HepG2 (cell line): Measurements from ENCODE around the gene PTH1R. TPM values are rescaled to one million over a fixed set of nuclear protein-coding genes. Genes with fewer than 3 reads are reported as not detected.

Experiments used
- ASH2L ChIP-seq: fragments of 300-600, 200-600 bp; sonication (generic); IDR thresholded peaks from 2 replicates; pipeline ENCODE4 v1.7.0; 2017; ENCODE audit warnings: low read depth, mild to moderate bottlenecking, moderate library complexity, mixed read lengths, low read length; ENCODE audit not compliant: insufficient read length
- CHD4 ChIP-seq: fragments of 200-600 bp; sonication (generic); IDR thresholded peaks from 2 replicates; pipeline ENCODE4 v1.7.0; 2017; ENCODE audit warnings: mild to moderate bottlenecking, low read length, borderline replicate concordance
- CREM ChIP-seq, 2 experiments: sonication (generic) in 1 of 2; formaldehyde crosslinking in 1 of 2; IDR thresholded peaks; 2 replicates each; pipeline versions ENCODE4 v1.4.0 to v1.6.1; 2016 to 2020; ENCODE audit warnings: antibody characterized with exemption in 1 of 2, mild to moderate bottlenecking in 1 of 2, missing genetic modification reagents in 1 of 2
- ESRRA ChIP-seq: sonication (generic); formaldehyde crosslinking; IDR thresholded peaks from 2 replicates; pipeline ENCODE4 v1.5.1; 2020; ENCODE audit warnings: mild to moderate bottlenecking, low read depth, missing genetic modification reagents
- FOXP1 ChIP-seq, 2 experiments: fragments of 450-650 bp in 1 of 2; IDR thresholded peaks; 2 replicates each; pipeline ENCODE4 v1.6.1; 2017 to 2018; ENCODE audit warnings: antibody characterized with exemption in 1 of 2
- GABPA ChIP-seq, 2 experiments: IDR thresholded peaks; 2 replicates each; pipeline ENCODE4 v1.6.1; 2011 to 2016; ENCODE audit warnings: low read depth in 2 of 2, low read length in 1 of 2, missing biosample characterization in 1 of 2, missing genetic modification characterization in 1 of 2
- HIVEP1 ChIP-seq: sonication (generic); formaldehyde crosslinking; IDR thresholded peaks from 2 replicates; pipeline ENCODE4 v1.4.0; 2020; ENCODE audit warnings: mild to moderate bottlenecking, missing genetic modification reagents
- NFKB2 ChIP-seq: sonication (generic); formaldehyde crosslinking; IDR thresholded peaks from 2 replicates; pipeline ENCODE4 v1.4.0; 2020; ENCODE audit warnings: missing genetic modification reagents, borderline replicate concordance
- NR2F2 ChIP-seq: IDR thresholded peaks from 2 replicates; pipeline ENCODE4 v1.6.1; 2012; ENCODE audit warnings: low read depth, inconsistent platforms, borderline replicate concordance
- PAF1 ChIP-seq: IDR thresholded peaks from 2 replicates; pipeline ENCODE4 v1.6.1; 2016; ENCODE audit warnings: missing genetic modification reagents, missing compliant biosample characterization
- POLR2AphosphoS2 ChIP-seq: IDR thresholded peaks from 2 replicates; pipeline ENCODE4 v1.6.1; 2011; ENCODE audit warnings: low read depth, low read length, improper control_type of control experiment
- RBM39 ChIP-seq: fragments of 200-400 bp; formaldehyde crosslinking; IDR thresholded peaks from one replicate; pipeline ENCODE4 v1.6.1; 2018; ENCODE audit warnings: antibody characterized with exemption, mild to moderate bottlenecking, low read depth, low read length; ENCODE audit not compliant: poor library complexity, severe bottlenecking
- RXRB ChIP-seq: IDR thresholded peaks from 2 replicates; pipeline ENCODE4 v1.6.1; 2016; ENCODE audit warnings: borderline replicate concordance, missing genetic modification reagents, missing compliant biosample characterization
- SOX13 ChIP-seq, 3 experiments: fragments of 450-650 bp in 1 of 3; sonication (generic) in 1 of 3; formaldehyde crosslinking in 1 of 3; IDR thresholded peaks in 2 of 3; conservative IDR thresholded peaks in 1 of 3; 2 replicates each; pipeline versions ENCODE4 v1.5.0 to v1.6.1; 2016 to 2020; ENCODE audit warnings: antibody characterized with exemption in 1 of 3, mild to moderate bottlenecking in 1 of 3, missing compliant biosample characterization in 1 of 3, missing genetic modification reagents in 1 of 3, moderate library complexity in 1 of 3
- ZBTB8A ChIP-seq: sonication (generic); formaldehyde crosslinking; IDR thresholded peaks from 2 replicates; pipeline ENCODE4 v1.4.0; 2020; ENCODE audit warnings: mild to moderate bottlenecking, low read depth, missing genetic modification reagents, borderline replicate concordance
- ZNF205 ChIP-seq: IDR thresholded peaks from 2 replicates; pipeline ENCODE4 v1.6.1; 2018; ENCODE audit warnings: missing biosample characterization, missing genetic modification reagents
- ZNF430 ChIP-seq: sonication (generic); formaldehyde crosslinking; IDR thresholded peaks from 2 replicates; pipeline ENCODE4 v1.9.0; 2021; ENCODE audit warnings: mild to moderate bottlenecking, missing genetic modification reagents
- polyA plus RNA-seq, 8 experiments: library from polyadenylated mRNA; depleted of rRNA in 3 of 8; stranded (reverse) in 7 of 8; unstranded in 1 of 8; fragments of >200 nt; fragmentation: Illumina TruSeq in 4 of 8; extraction: Trizol in 4 of 8; gene quantifications; 2 replicates each; pipeline versions ENCODE4 v1.2.1 to v1.2.3, GENCODE V29; 2011 to 2016; ENCODE audit warnings: low read depth in 4 of 8, missing spikeins in 1 of 8, mixed read lengths in 1 of 8; ENCODE audit not compliant: insufficient read depth in 1 of 8
- total RNA-seq, 5 experiments: library from RNA; depleted of rRNA; stranded (reverse); fragments of >200 nt; fragmentation: Illumina TruSeq; extraction: Trizol; gene quantifications; 2 replicates each; pipeline ENCODE4 v1.2.3, GENCODE V29; 2016; ENCODE audit warnings: low read depth in 1 of 5
- TF ChIP-seq, protein P1 (sequence below): sonication (generic); formaldehyde crosslinking; conservative IDR thresholded peaks from 2 replicates; pipeline ENCODE4 v1.4.0; 2020; ENCODE audit warnings: mild to moderate bottlenecking, missing genetic modification reagents, moderate library complexity
- TF ChIP-seq, protein P2 (sequence below): sonication (generic); formaldehyde crosslinking; IDR thresholded peaks from 2 replicates; pipeline ENCODE4 v1.4.0; 2020; ENCODE audit warnings: missing genetic modification reagents
- TF ChIP-seq, protein P3 (sequence below): sonication (generic); formaldehyde crosslinking; IDR thresholded peaks from 2 replicates; pipeline ENCODE4 v1.4.0; 2020; ENCODE audit warnings: missing genetic modification reagents

Gene PTH1R
- total and polyA plus RNA-seq, 2 of the 13 experiments (the other 11 are each of a cell fraction or from before 2014, with no cell fraction given), result not detected

DNA sequence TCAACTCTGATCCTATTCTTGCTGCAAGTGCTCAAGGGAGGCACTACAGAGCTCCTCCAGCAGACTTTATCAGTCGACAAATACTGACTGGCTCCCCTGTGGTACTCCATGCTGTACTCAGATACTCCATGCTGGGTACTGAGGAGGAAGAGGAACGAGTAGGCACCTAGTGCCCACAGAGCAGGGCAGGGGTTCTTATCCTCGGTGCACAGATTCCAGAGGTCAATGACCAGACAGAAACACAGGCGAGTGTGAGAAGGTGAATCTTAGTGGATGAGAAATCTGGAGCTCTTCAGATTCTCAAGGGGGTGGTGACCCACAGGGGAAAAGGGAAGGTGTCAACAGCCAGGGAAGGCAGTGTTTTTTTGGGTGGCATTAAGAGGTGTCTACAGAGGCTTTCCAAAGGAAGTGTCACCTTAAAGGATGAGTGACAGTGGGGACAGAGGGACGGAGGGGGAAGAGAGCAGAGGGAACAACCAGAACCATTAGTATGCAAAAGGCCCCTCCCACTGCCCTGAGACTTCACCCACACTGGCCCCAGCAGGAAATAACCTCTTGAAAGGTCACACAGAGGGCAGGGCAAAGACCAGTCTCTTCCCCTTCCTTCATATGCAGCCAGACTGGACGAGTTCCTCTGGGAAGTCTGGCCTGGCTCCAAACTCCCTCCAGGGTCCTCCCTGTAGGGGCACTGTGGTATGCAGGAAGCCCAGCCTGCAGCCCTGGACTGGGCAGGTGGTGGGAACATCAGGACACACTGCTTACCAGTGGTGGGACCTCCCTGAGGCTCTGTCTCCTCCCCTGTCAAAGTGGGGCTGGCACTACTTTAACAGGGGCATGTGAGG lies 71.5 kb downstream of the PTH1R start (continued):
- TF ChIP-seq, protein P1, sequence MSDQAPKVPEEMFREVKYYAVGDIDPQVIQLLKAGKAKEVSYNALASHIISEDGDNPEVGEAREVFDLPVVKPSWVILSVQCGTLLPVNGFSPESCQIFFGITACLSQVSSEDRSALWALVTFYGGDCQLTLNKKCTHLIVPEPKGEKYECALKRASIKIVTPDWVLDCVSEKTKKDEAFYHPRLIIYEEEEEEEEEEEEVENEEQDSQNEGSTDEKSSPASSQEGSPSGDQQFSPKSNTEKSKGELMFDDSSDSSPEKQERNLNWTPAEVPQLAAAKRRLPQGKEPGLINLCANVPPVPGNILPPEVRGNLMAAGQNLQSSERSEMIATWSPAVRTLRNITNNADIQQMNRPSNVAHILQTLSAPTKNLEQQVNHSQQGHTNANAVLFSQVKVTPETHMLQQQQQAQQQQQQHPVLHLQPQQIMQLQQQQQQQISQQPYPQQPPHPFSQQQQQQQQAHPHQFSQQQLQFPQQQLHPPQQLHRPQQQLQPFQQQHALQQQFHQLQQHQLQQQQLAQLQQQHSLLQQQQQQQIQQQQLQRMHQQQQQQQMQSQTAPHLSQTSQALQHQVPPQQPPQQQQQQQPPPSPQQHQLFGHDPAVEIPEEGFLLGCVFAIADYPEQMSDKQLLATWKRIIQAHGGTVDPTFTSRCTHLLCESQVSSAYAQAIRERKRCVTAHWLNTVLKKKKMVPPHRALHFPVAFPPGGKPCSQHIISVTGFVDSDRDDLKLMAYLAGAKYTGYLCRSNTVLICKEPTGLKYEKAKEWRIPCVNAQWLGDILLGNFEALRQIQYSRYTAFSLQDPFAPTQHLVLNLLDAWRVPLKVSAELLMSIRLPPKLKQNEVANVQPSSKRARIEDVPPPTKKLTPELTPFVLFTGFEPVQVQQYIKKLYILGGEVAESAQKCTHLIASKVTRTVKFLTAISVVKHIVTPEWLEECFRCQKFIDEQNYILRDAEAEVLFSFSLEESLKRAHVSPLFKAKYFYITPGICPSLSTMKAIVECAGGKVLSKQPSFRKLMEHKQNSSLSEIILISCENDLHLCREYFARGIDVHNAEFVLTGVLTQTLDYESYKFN (CRISPR knock-in tag), result peak; percentile 65
- TF ChIP-seq POLR2AphosphoS2 (no peak), CREM (IDR thresholded peaks at IDR 0.05) (peak; percentile 52; the same call in 1 of the 2 replicates), CREM (CRISPR knock-in tag; IDR thresholded peaks at IDR 0.05) (no peak), RXRB (CRISPR knock-in tag) (peak; percentile 86), GABPA (IDR thresholded peaks at IDR 0.05; ENCODE audit: low read depth, low read length) (no peak), GABPA (CRISPR knock-in tag; IDR thresholded peaks at IDR 0.05; ENCODE audit: low read depth) (peak; percentile 52), ZNF430 (CRISPR knock-in tag) (no peak), ESRRA (CRISPR knock-in tag) (peak; percentile 87), PAF1 (CRISPR knock-in tag) (no peak), HIVEP1 (CRISPR knock-in tag) (no peak), CHD4 (0 out of 2 replicates have a peak, but pooled peaks have one; percentile 1), NFKB2 (CRISPR knock-in tag) (no peak), SOX13 (IDR thresholded peaks at IDR 0.05) (no peak), SOX13 (CRISPR knock-in tag; conservative IDR thresholded peaks at IDR 0.05 in 1 of 2, IDR thresholded peaks at IDR 0.05 in 1 of 2) (peak in 1 of 2 experiments; percentile 56; a peak in 1 of 4 replicates), ZBTB8A (CRISPR knock-in tag) (no peak), ZNF205 (0 out of 2 replicates have a peak, but pooled peaks have one; percentile 17), NR2F2 (peak; percentile 89), FOXP1 (IDR thresholded peaks at IDR 0.05) (no peak), FOXP1 (CRISPR knock-in tag; IDR thresholded peaks at IDR 0.05) (no peak), ASH2L (no peak), RBM39 (no peak)
- TF ChIP-seq, protein P2, sequence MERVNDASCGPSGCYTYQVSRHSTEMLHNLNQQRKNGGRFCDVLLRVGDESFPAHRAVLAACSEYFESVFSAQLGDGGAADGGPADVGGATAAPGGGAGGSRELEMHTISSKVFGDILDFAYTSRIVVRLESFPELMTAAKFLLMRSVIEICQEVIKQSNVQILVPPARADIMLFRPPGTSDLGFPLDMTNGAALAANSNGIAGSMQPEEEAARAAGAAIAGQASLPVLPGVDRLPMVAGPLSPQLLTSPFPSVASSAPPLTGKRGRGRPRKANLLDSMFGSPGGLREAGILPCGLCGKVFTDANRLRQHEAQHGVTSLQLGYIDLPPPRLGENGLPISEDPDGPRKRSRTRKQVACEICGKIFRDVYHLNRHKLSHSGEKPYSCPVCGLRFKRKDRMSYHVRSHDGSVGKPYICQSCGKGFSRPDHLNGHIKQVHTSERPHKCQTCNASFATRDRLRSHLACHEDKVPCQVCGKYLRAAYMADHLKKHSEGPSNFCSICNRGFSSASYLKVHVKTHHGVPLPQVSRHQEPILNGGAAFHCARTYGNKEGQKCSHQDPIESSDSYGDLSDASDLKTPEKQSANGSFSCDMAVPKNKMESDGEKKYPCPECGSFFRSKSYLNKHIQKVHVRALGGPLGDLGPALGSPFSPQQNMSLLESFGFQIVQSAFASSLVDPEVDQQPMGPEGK (CRISPR knock-in tag), result peak; percentile 64
- TF ChIP-seq, protein P3, sequence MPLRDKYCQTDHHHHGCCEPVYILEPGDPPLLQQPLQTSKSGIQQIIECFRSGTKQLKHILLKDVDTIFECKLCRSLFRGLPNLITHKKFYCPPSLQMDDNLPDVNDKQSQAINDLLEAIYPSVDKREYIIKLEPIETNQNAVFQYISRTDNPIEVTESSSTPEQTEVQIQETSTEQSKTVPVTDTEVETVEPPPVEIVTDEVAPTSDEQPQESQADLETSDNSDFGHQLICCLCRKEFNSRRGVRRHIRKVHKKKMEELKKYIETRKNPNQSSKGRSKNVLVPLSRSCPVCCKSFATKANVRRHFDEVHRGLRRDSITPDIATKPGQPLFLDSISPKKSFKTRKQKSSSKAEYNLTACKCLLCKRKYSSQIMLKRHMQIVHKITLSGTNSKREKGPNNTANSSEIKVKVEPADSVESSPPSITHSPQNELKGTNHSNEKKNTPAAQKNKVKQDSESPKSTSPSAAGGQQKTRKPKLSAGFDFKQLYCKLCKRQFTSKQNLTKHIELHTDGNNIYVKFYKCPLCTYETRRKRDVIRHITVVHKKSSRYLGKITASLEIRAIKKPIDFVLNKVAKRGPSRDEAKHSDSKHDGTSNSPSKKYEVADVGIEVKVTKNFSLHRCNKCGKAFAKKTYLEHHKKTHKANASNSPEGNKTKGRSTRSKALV (CRISPR knock-in tag), result no peak
